ENCODE measurements around the gene TMEM256.
"Not testable (repeated sequence)": the region's sequence is repeated elsewhere in the genome, so short reads cannot be mapped to it uniquely, and the experiment has no call there.

DNA sequence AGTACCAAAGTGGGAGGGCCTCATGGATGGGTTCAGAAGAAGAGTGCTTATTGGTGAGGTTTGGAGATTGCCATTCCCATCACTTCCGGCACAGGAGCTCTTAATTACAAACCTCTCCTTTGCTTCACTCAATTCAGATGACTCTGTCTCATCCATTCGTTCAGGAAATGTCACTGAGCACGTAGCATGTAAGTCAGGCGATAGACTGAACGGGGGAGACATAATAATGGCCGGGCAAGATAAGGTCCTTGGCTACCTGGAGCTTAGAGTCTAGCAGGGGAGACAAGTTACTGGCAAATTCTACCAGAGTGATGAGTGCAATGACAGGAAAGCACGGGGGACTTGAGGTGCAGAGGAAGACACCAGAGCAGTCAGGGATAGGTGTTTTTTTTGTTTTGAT lies 37.9 kb downstream of the TMEM256 start:
- not testable (repeated sequence) for TF ChIP-seq CTCF (conservative IDR thresholded peaks at IDR 0.05); EZH2 (IDR thresholded peaks at IDR 0.05; ENCODE audit: low read depth)
